ENCODE results near the gene SPATC1L.
"Not testable (repeated sequence)": the region's sequence is repeated elsewhere in the genome, so short reads cannot be mapped to it uniquely, and the experiment has no call there.

Gene SPATC1L

GRCh38 chr21:46141767-46142581 lies 42.3 kb downstream of the SPATC1L start:
- H3K27me3 ChIP-seq (ENCODE audit: control insufficient read depth in 5 of 5, insufficient read depth in 4 of 5, low read length in 5 of 5): peaks cover 0 to 22% (median 16%) of the 10 kb centered on the region in 5 donors
- H3K4me3 ChIP-seq (ENCODE audit: low read depth in 1 of 5, low read length in 5 of 5): no peak overlapping the region
- no peaks in the 10 kb centered on the region for H3K36me3 ChIP-seq (ENCODE audit: control insufficient read depth in 5 of 5, insufficient read depth in 5 of 5, low read length in 5 of 5)
- no peak overlapping the region for H3K9ac ChIP-seq (ENCODE audit: low read length in 5 of 5)
- H3K4me1 ChIP-seq (ENCODE audit: control insufficient read depth in 5 of 5, insufficient read depth in 5 of 5, low read length in 5 of 5): peaks cover 0 to 7% (median 4%) of the 10 kb centered on the region in 5 donors
- H3K27ac ChIP-seq (ENCODE audit: low read depth, low read length): no peak overlapping the region
- no peaks in the 10 kb centered on the region for H3K9me3 ChIP-seq (ENCODE audit: control insufficient read depth in 5 of 5, low read length in 5 of 5)

GRCh38 chr21:46140352-46141003 lies 43.8 kb downstream of the SPATC1L start:
- H3K27me3 ChIP-seq (ENCODE audit: control insufficient read depth in 5 of 5, insufficient read depth in 4 of 5, low read length in 5 of 5): peaks cover 0 to 27% (median 19%) of the 10 kb centered on the region in 5 donors
- H3K4me3 ChIP-seq (ENCODE audit: low read depth in 1 of 5, low read length in 5 of 5); H3K36me3 ChIP-seq (ENCODE audit: control insufficient read depth in 5 of 5, insufficient read depth in 5 of 5, low read length in 5 of 5); H3K27ac ChIP-seq (ENCODE audit: low read depth, low read length); H3K9ac ChIP-seq (ENCODE audit: low read length in 5 of 5); H3K9me3 ChIP-seq (ENCODE audit: control insufficient read depth in 5 of 5, low read length in 5 of 5); H3K4me1 ChIP-seq (ENCODE audit: control insufficient read depth in 5 of 5, insufficient read depth in 5 of 5, low read length in 5 of 5): not testable (repeated sequence)

- peaks cover 0 to 25% (median 19%) of the 10 kb centered on the region in 5 donors for H3K27me3 ChIP-seq (ENCODE audit: control insufficient read depth in 5 of 5, insufficient read depth in 4 of 5, low read length in 5 of 5)
- no peak overlapping the region for H3K9ac ChIP-seq (ENCODE audit: low read length in 5 of 5)
- H3K9me3 ChIP-seq (ENCODE audit: control insufficient read depth in 5 of 5, low read length in 5 of 5): no peaks in the 10 kb centered on the region
- H3K27ac ChIP-seq (ENCODE audit: low read depth, low read length): no peak overlapping the region
- H3K4me1 ChIP-seq (ENCODE audit: control insufficient read depth in 5 of 5, insufficient read depth in 5 of 5, low read length in 5 of 5): peaks cover 0 to 7% (median 4%) of the 10 kb centered on the region in 5 donors
- no peaks in the 10 kb centered on the region for H3K36me3 ChIP-seq (ENCODE audit: control insufficient read depth in 5 of 5, insufficient read depth in 5 of 5, low read length in 5 of 5)
- no peak overlapping the region for H3K4me3 ChIP-seq (ENCODE audit: low read depth in 1 of 5, low read length in 5 of 5)
Observed at GRCh38 chr21:46139686-46140085, 44.6 kb downstream of the SPATC1L start.

GRCh38 chr21:46138383-46138970 lies 45.8 kb downstream of the SPATC1L start:
- peaks cover 0 to under 1% (median under 1%) of the 10 kb centered on the region in 5 donors for H3K4me1 ChIP-seq (ENCODE audit: control insufficient read depth in 5 of 5, insufficient read depth in 5 of 5, low read length in 5 of 5)
- no peaks in the 10 kb centered on the region for H3K9me3 ChIP-seq (ENCODE audit: control insufficient read depth in 5 of 5, low read length in 5 of 5)
- H3K36me3 ChIP-seq (ENCODE audit: control insufficient read depth in 5 of 5, insufficient read depth in 5 of 5, low read length in 5 of 5): no peaks in the 10 kb centered on the region
- no peak overlapping the region for H3K27ac ChIP-seq (ENCODE audit: low read depth, low read length)
- H3K4me3 ChIP-seq (ENCODE audit: low read depth in 1 of 5, low read length in 5 of 5): no peak overlapping the region
- no peak overlapping the region for H3K9ac ChIP-seq (ENCODE audit: low read length in 5 of 5)
- peaks cover 0 to 24% (median 19%) of the 10 kb centered on the region in 5 donors for H3K27me3 ChIP-seq (ENCODE audit: control insufficient read depth in 5 of 5, insufficient read depth in 4 of 5, low read length in 5 of 5)

GRCh38 chr21:46137908-46138307 lies 46.4 kb downstream of the SPATC1L start:
- Histone ChIP-seq H3K27ac (ENCODE audit: low read depth, low read length) (no peak overlapping the region), H3K9me3 (ENCODE audit: control insufficient read depth in 5 of 5, low read length in 5 of 5) (no peaks in the 10 kb centered on the region), H3K4me3 (ENCODE audit: low read depth in 1 of 5, low read length in 5 of 5) (no peak overlapping the region)

GRCh38 chr21:46136739-46137349 lies 47.4 kb downstream of the SPATC1L start:
- no peak overlapping the region for H3K4me3 ChIP-seq (ENCODE audit: low read depth in 1 of 5, low read length in 5 of 5)
- no peak overlapping the region for H3K9ac ChIP-seq (ENCODE audit: low read length in 5 of 5)
- H3K9me3 ChIP-seq (ENCODE audit: control insufficient read depth in 5 of 5, low read length in 5 of 5): no peaks in the 10 kb centered on the region
- no peaks in the 10 kb centered on the region for H3K4me1 ChIP-seq (ENCODE audit: control insufficient read depth in 5 of 5, insufficient read depth in 5 of 5, low read length in 5 of 5)
- no peak overlapping the region for H3K27ac ChIP-seq (ENCODE audit: low read depth, low read length)
- H3K27me3 ChIP-seq (ENCODE audit: control insufficient read depth in 5 of 5, insufficient read depth in 4 of 5, low read length in 5 of 5): peaks cover 0 to 24% (median 19%) of the 10 kb centered on the region in 5 donors
- peaks cover 0 to 2% (median 0%) of the 10 kb centered on the region in 5 donors for H3K36me3 ChIP-seq (ENCODE audit: control insufficient read depth in 5 of 5, insufficient read depth in 5 of 5, low read length in 5 of 5)

More at GRCh38 chr21:46137908-46138307, 46.4 kb downstream of the SPATC1L start:
- peaks cover 0 to 24% (median 19%) of the 10 kb centered on the region in 5 donors for H3K27me3 ChIP-seq (ENCODE audit: control insufficient read depth in 5 of 5, insufficient read depth in 4 of 5, low read length in 5 of 5)
- H3K4me1 ChIP-seq (ENCODE audit: control insufficient read depth in 5 of 5, insufficient read depth in 5 of 5, low read length in 5 of 5): no peaks in the 10 kb centered on the region
- H3K36me3 ChIP-seq (ENCODE audit: control insufficient read depth in 5 of 5, insufficient read depth in 5 of 5, low read length in 5 of 5): no peaks in the 10 kb centered on the region
- H3K9ac ChIP-seq (ENCODE audit: low read length in 5 of 5): no peak overlapping the region

GRCh38 chr21:46135782-46136395 lies 48.4 kb downstream of the SPATC1L start:
- Histone ChIP-seq H3K36me3 (ENCODE audit: control insufficient read depth in 5 of 5, insufficient read depth in 5 of 5, low read length in 5 of 5) (peaks cover 0 to 2% (median 0%) of the 10 kb centered on the region in 5 donors), H3K9me3 (ENCODE audit: control insufficient read depth in 5 of 5, low read length in 5 of 5) (no peaks in the 10 kb centered on the region), H3K4me3 (ENCODE audit: low read depth in 1 of 5, low read length in 5 of 5) (no peak overlapping the region), H3K27ac (ENCODE audit: low read depth, low read length) (no peak overlapping the region), H3K27me3 (ENCODE audit: control insufficient read depth in 5 of 5, insufficient read depth in 4 of 5, low read length in 5 of 5) (peaks cover 0 to 24% (median 19%) of the 10 kb centered on the region in 5 donors), H3K9ac (ENCODE audit: low read length in 5 of 5) (no peak overlapping the region), H3K4me1 (ENCODE audit: control insufficient read depth in 5 of 5, insufficient read depth in 5 of 5, low read length in 5 of 5) (peaks cover 0 to 2% (median 0%) of the 10 kb centered on the region in 5 donors)

- H3K9ac ChIP-seq (ENCODE audit: low read length in 5 of 5): no peak overlapping the region
- no peaks in the 10 kb centered on the region for H3K9me3 ChIP-seq (ENCODE audit: control insufficient read depth in 5 of 5, low read length in 5 of 5)
- no peak overlapping the region for H3K4me3 ChIP-seq (ENCODE audit: low read depth in 1 of 5, low read length in 5 of 5)
- peaks cover 0 to 3% (median 0%) of the 10 kb centered on the region in 5 donors for H3K4me1 ChIP-seq (ENCODE audit: control insufficient read depth in 5 of 5, insufficient read depth in 5 of 5, low read length in 5 of 5)
- no peak overlapping the region for H3K27ac ChIP-seq (ENCODE audit: low read depth, low read length)
- peaks cover 0 to 22% (median 16%) of the 10 kb centered on the region in 5 donors for H3K36me3 ChIP-seq (ENCODE audit: control insufficient read depth in 5 of 5, insufficient read depth in 5 of 5, low read length in 5 of 5)
- H3K27me3 ChIP-seq (ENCODE audit: control insufficient read depth in 5 of 5, insufficient read depth in 4 of 5, low read length in 5 of 5): peaks cover 0 to 6% (median 4%) of the 10 kb centered on the region in 5 donors
Observed at GRCh38 chr21:46131838-46132651, 52.2 kb downstream of the SPATC1L start.

- Histone ChIP-seq H3K27ac (ENCODE audit: low read depth, low read length) (no peak overlapping the region), H3K9ac (ENCODE audit: low read length in 5 of 5) (no peak overlapping the region), H3K36me3 (ENCODE audit: control insufficient read depth in 5 of 5, insufficient read depth in 5 of 5, low read length in 5 of 5) (peaks cover 0 to 28% (median 21%) of the 10 kb centered on the region in 5 donors)
Observed at GRCh38 chr21:46131588-46131837, 52.7 kb downstream of the SPATC1L start.

More at GRCh38 chr21:46131588-46131837, 52.7 kb downstream of the SPATC1L start:
- H3K4me3 ChIP-seq (ENCODE audit: low read depth in 1 of 5, low read length in 5 of 5): no peak overlapping the region
- peaks cover 0 to 4% (median 0%) of the 10 kb centered on the region in 5 donors for H3K27me3 ChIP-seq (ENCODE audit: control insufficient read depth in 5 of 5, insufficient read depth in 4 of 5, low read length in 5 of 5)
- peaks cover 0 to 3% (median 0%) of the 10 kb centered on the region in 5 donors for H3K4me1 ChIP-seq (ENCODE audit: control insufficient read depth in 5 of 5, insufficient read depth in 5 of 5, low read length in 5 of 5)
- no peaks in the 10 kb centered on the region for H3K9me3 ChIP-seq (ENCODE audit: control insufficient read depth in 5 of 5, low read length in 5 of 5)
